ENCODE measurements around the gene RXFP1.

RXFP1 gene

DNA sequence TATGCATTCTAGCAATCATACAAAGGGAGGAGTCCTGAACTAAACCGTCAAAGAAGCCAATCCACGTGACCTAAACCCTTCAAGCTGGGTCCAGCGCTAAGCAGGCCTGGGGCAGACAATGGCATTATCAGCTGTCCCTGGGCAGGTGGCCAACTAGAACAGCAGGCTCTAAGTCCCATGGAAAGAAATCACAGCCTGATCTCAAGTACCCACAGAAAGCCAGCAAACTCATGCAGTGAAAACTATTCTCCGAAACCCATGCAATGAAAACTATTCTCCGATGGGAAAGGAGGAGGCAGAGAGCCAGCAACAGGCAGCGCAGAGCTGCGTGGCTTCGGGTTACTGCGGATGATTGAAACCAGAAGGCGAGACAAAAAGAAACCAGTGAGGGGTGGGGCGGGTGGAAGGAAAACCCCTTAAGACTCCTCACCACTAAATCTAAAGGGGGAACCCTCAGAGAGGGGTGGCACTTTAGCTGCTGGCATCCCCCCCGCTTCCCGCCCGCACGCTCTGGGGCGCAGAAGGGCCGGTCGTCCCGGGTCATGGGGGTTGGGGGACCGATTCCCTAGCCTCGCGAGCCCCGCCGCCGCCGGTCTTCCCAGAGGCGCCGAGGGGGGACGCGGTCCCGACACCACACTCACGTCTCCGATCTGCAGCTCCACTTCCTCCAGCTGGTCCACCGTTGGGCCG, 149.4 kb downstream of the RXFP1 start:
- DNase-seq (ENCODE audit: low read depth in 1 of 2, low spot score in 1 of 2), result peak; percentile 16 to 68
- H3K27me3 ChIP-seq (ENCODE audit: insufficient read depth, poor library complexity, severe bottlenecking), result no peaks in the 10 kb centered on the region
- peak overlapping the region; percentile 95 for H3K4me3 ChIP-seq (replicated peaks; ENCODE audit: insufficient read depth, low read length)
- H3K27ac ChIP-seq (replicated peaks), result peak overlapping the region; percentile 92
- no peak for TF ChIP-seq GABPA (IDR thresholded peaks at IDR 0.05; ENCODE audit: low read depth)
- TF ChIP-seq, protein P1, sequence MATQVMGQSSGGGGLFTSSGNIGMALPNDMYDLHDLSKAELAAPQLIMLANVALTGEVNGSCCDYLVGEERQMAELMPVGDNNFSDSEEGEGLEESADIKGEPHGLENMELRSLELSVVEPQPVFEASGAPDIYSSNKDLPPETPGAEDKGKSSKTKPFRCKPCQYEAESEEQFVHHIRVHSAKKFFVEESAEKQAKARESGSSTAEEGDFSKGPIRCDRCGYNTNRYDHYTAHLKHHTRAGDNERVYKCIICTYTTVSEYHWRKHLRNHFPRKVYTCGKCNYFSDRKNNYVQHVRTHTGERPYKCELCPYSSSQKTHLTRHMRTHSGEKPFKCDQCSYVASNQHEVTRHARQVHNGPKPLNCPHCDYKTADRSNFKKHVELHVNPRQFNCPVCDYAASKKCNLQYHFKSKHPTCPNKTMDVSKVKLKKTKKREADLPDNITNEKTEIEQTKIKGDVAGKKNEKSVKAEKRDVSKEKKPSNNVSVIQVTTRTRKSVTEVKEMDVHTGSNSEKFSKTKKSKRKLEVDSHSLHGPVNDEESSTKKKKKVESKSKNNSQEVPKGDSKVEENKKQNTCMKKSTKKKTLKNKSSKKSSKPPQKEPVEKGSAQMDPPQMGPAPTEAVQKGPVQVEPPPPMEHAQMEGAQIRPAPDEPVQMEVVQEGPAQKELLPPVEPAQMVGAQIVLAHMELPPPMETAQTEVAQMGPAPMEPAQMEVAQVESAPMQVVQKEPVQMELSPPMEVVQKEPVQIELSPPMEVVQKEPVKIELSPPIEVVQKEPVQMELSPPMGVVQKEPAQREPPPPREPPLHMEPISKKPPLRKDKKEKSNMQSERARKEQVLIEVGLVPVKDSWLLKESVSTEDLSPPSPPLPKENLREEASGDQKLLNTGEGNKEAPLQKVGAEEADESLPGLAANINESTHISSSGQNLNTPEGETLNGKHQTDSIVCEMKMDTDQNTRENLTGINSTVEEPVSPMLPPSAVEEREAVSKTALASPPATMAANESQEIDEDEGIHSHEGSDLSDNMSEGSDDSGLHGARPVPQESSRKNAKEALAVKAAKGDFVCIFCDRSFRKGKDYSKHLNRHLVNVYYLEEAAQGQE (IDR thresholded peaks at IDR 0.05; ENCODE audit: insufficient replicate concordance, low read depth), result no peak
- TF ChIP-seq POLR2AphosphoS5 (IDR thresholded peaks at IDR 0.05; ENCODE audit: low read depth), result peak; percentile 52

DNA sequence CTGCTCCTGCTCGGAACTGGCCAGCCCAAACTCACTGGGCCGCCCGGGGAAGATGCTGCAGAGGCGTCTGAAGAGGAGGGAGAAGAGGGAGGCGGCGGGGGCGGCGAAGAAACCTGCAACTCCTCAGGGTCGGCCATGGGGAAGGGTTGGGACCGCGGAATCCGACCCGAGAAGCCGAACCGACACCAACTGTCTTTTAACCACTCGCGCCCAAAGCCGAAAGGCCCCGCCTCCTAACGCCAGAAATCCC, 149.9 kb downstream of the RXFP1 start, which contains the start of gene C4orf46:
Gene C4orf46, minus strand, starts transcription at position 223 of the 250 bp plus-strand sequence. Its CDS starts 86 bp downstream, at position 137.
- peak within 1 kb of the TSS; percentile 92 for H3K27ac ChIP-seq (replicated peaks)
- no peaks in the 10 kb centered on the region for H3K27me3 ChIP-seq (ENCODE audit: insufficient read depth, poor library complexity, severe bottlenecking)
- no peak; the same call in 1 of the 2 replicates for TF ChIP-seq POLR2AphosphoS5 (IDR thresholded peaks at IDR 0.05; ENCODE audit: low read depth)
- TF ChIP-seq, protein P2, sequence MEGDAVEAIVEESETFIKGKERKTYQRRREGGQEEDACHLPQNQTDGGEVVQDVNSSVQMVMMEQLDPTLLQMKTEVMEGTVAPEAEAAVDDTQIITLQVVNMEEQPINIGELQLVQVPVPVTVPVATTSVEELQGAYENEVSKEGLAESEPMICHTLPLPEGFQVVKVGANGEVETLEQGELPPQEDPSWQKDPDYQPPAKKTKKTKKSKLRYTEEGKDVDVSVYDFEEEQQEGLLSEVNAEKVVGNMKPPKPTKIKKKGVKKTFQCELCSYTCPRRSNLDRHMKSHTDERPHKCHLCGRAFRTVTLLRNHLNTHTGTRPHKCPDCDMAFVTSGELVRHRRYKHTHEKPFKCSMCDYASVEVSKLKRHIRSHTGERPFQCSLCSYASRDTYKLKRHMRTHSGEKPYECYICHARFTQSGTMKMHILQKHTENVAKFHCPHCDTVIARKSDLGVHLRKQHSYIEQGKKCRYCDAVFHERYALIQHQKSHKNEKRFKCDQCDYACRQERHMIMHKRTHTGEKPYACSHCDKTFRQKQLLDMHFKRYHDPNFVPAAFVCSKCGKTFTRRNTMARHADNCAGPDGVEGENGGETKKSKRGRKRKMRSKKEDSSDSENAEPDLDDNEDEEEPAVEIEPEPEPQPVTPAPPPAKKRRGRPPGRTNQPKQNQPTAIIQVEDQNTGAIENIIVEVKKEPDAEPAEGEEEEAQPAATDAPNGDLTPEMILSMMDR (IDR thresholded peaks at IDR 0.05; ENCODE audit: insufficient read depth, low read length), result no peak
- TF ChIP-seq SPI1 (IDR thresholded peaks at IDR 0.05; ENCODE audit: borderline replicate concordance, low read depth), result no peak
- TF ChIP-seq GABPA (IDR thresholded peaks at IDR 0.05; ENCODE audit: low read depth), result no peak
- TF ChIP-seq, protein P1 (IDR thresholded peaks at IDR 0.05; ENCODE audit: insufficient replicate concordance, low read depth), result no peak
- peak within 1 kb of the TSS; percentile 95 for H3K4me3 ChIP-seq (replicated peaks; ENCODE audit: insufficient read depth, low read length)
- DNase-seq (ENCODE audit: low read depth in 1 of 2, low spot score in 1 of 2), result no peak

DNA sequence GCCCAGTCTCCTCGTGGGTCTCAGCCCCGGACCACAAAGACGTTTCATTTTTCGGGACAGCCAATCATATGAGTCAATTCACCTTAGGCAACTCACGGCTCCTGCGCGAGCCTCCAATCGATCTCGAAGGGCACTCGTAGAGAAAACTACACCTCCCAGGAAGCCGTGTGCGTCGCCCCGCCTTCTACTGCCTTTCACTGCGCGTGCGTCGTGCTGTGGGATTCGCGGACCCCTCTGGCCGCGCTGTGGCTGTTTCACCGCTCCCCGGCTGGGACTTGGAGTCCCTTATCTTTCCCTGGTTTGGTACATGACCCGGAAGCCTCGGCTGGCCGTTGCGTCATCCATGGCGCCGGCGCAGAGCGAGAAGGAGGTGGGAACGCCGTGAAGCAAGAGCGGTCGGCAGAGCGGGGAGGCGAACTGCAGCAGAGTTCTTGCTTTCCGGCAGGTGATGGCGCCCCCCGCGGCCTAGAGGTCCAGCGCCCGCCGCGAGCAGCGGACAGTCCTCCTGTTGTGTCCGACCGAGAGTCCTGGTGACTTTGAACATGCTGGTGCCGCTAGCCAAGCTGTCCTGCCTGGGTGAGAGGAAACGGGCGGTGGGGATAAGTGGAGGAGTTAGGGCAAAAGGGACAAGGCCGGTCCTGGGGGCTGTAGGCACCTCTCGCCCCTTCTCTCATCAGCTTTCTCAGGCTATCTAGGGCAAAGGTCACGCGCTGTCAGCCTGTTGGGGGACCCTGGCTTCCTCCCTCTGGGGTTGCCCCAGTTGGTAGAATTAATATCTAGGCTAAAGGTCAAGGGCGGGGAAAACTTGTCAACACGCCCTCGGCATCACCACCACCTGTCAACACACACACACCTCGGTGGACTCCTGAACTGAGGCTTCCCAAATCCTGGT, 150.5 kb downstream of the RXFP1 start, which contains the start of gene ETFDH:
Gene ETFDH, plus strand, starts transcription at position 382 of the 892 bp plus-strand sequence. Its CDS starts 161 bp downstream, at position 543.
- TF ChIP-seq POLR2AphosphoS5 (IDR thresholded peaks at IDR 0.05; ENCODE audit: low read depth) (peak; percentile 51), SPI1 (IDR thresholded peaks at IDR 0.05; ENCODE audit: borderline replicate concordance, low read depth) (no peak)
- TF ChIP-seq, protein P2 (IDR thresholded peaks at IDR 0.05; ENCODE audit: insufficient read depth, low read length), result peak; percentile 46
- DNase-seq (ENCODE audit: low read depth in 1 of 2, low spot score in 1 of 2), result peak; percentile 98 to 100
- Histone ChIP-seq H3K4me3 (replicated peaks; ENCODE audit: insufficient read depth, low read length) (peak within 1 kb of the TSS; percentile 95), H3K27me3 (ENCODE audit: insufficient read depth, poor library complexity, severe bottlenecking) (no peaks in the 10 kb centered on the region), H3K27ac (replicated peaks) (peak within 1 kb of the TSS; percentile 92)

DNA sequence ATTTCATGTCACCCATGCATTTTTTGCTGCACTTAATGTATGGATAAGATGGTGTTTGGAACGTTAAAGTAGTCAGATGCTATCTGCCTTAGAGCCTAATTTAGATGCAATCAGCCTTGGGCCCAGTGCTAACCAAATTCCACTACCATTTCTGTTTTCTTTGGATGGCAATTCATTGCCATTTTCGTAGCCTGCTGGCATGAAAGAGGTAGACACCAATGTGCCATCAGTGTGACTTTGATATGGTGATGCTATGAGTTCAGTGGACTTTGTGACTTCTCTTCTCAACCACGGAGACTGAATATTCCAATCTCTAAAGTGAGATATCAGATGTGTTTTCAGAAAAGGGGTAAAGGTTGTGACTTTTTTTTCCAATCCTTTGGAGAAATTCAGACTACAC, 152.0 kb downstream of the RXFP1 start:
- no peak for DNase-seq (ENCODE audit: low read depth in 1 of 2, low spot score in 1 of 2)
- Histone ChIP-seq H3K4me3 (replicated peaks; ENCODE audit: insufficient read depth, low read length) (no peak overlapping the region), H3K27me3 (ENCODE audit: insufficient read depth, poor library complexity, severe bottlenecking) (no peaks in the 10 kb centered on the region), H3K27ac (replicated peaks) (no peak overlapping the region)
- TF ChIP-seq POLR2AphosphoS5 (IDR thresholded peaks at IDR 0.05; ENCODE audit: low read depth) (no peak), SPI1 (IDR thresholded peaks at IDR 0.05; ENCODE audit: borderline replicate concordance, low read depth) (no peak)
- TF ChIP-seq, protein P2 (IDR thresholded peaks at IDR 0.05; ENCODE audit: insufficient read depth, low read length), result no peak
- TF ChIP-seq, protein P1 (IDR thresholded peaks at IDR 0.05; ENCODE audit: insufficient replicate concordance, low read depth), result no peak

All from HL-60 (cell line).